ENCODE measurements around the gene PTPRK.

DNA sequence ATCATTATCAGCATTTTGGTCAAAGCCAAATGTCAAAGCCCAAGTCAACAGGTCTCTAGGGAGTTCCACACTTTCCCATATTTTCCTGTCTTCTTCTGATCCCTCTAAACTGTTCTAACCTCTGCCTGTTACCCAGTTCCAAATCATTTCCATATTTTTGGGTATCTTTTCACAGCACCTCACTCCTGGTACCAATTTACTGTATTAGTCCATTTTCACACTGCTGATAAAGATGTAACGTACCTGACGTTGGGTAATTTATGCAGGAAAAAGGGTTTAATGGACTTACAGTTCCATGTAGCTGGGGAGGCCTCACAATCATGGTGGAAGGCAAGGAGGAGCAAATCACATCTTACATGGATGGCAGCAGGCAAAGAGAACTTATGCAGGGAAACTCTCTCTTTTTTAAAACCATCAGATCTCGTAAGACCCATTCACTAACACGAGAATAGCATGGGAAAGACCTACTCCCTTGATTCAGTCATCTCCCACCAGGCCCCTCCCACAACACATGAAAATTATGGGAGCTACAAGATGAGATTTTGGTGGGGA lies 143.4 kb downstream of the PTPRK start:
- TF ChIP-seq SMAD1 (CRISPR knock-in tag; IDR thresholded peaks at IDR 0.05; ENCODE audit: borderline replicate concordance, low read depth), result no peak
- TF ChIP-seq KDM1A (CRISPR knock-in tag; IDR thresholded peaks at IDR 0.05), result no peak
- TF ChIP-seq TCF12 (IDR thresholded peaks at IDR 0.05), result no peak
- no peak for TF ChIP-seq TCF12 (CRISPR knock-in tag; IDR thresholded peaks at IDR 0.05)
- TF ChIP-seq RXRA (CRISPR knock-in tag; IDR thresholded peaks at IDR 0.05), result no peak
- no peak for TF ChIP-seq HIVEP1 (CRISPR knock-in tag; IDR thresholded peaks at IDR 0.05)
- no peak for TF ChIP-seq PBX3 (CRISPR knock-in tag; IDR thresholded peaks at IDR 0.05; ENCODE audit: borderline replicate concordance)
- TF ChIP-seq SPEN (CRISPR knock-in tag; IDR thresholded peaks at IDR 0.05; ENCODE audit: low read depth), result no peak

All from HepG2 (cell line).